IgD-negative memory B cell (primary cell): ENCODE measurements around the gene MXRA8. TPM values are rescaled to one million over a fixed set of nuclear protein-coding genes. Genes with fewer than 3 reads are reported as not detected.

Source experiments
- H3K27ac Mint-ChIP-seq, 3 donors: one replicate each; pipeline ENCODE4 v1.8.0; 2020 to 2022; ENCODE audit warnings: mild to moderate bottlenecking in 3 of 3, mixed read lengths in 3 of 3, moderate library complexity in 1 of 3
- H3K27me3 Mint-ChIP-seq: one replicate; pipeline ENCODE4 v1.8.0; 2021; ENCODE audit warnings: mixed read lengths
- H3K36me3 Mint-ChIP-seq: one replicate; pipeline ENCODE4 v1.8.0; 2020; ENCODE audit warnings: mild to moderate bottlenecking, mixed read lengths
- H3K4me1 Mint-ChIP-seq, 3 donors: one replicate each; pipeline ENCODE4 v1.8.0; 2020 to 2022; ENCODE audit warnings: mixed read lengths in 3 of 3, mild to moderate bottlenecking in 1 of 3
- H3K4me3 Mint-ChIP-seq, 4 donors: one replicate each; pipeline ENCODE4 v1.8.0; 2020 to 2022; ENCODE audit warnings: mild to moderate bottlenecking in 4 of 4, mixed read lengths in 4 of 4, moderate library complexity in 3 of 4
- H3K9me3 Mint-ChIP-seq, 3 donors: one replicate each; pipeline ENCODE4 v1.8.0; 2020 to 2021; ENCODE audit warnings: mixed read lengths in 3 of 3, mild to moderate bottlenecking in 1 of 3
- polyA plus RNA-seq: library from polyadenylated mRNA; unstranded; fragments of 300-500 nt; fragmentation: Illumina TruSeq; gene quantifications from one replicate; pipeline ENCODE4 v1.2.3, GENCODE V29; 2021

The MXRA8 gene
- polyA plus RNA-seq, 1 donor from 2014 or later, result not detected

DNA sequence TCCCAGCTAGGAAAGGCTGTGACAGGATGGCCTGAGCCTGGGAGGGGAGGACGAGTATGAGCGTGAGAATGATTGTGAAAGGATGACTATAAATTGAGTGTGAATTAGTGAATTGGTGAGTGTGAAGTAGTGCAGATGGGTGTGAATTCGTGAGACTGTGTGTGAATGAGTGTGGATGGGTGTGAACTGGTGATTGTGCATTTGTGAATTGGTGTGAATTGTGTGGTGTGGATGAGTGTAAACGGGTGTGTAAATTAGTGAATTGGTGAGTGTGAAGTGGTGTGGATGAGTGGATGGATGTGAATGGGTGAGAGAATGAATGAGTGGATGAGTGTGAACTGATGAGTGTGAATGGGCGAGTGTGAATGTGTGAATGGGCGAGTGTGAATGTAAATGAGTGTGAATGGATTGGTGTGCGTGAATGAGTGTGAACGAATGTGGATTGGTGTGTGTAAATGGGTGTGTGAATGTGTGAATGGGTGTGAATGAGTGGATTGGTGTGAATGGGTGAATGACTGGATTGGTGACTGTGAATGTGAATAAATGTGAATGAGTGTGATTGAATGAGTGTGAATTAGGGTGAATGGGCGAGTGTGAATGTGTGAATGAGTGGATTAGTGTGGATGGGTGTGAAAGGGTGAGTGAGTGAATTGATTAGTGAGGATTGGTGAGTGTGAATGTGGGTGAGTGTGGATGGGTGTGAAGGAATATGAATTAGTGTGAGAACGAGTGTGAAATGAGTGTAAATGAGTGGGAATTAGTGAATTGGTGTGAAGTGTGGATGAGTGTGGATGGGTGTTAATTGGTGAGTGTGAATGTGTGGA, 7.7 kb upstream of the MXRA8 start:
- no peak overlapping the region for H3K4me3 Mint-ChIP-seq
- H3K36me3 Mint-ChIP-seq, result no peaks in the 10 kb centered on the region
- peaks cover 0 to 4% (median 2%) of the 10 kb centered on the region in 3 donors for H3K4me1 Mint-ChIP-seq
- H3K27ac Mint-ChIP-seq, result no peak overlapping the region
- H3K9me3 Mint-ChIP-seq, result no peaks in the 10 kb centered on the region
- no peaks in the 10 kb centered on the region for H3K27me3 Mint-ChIP-seq

DNA sequence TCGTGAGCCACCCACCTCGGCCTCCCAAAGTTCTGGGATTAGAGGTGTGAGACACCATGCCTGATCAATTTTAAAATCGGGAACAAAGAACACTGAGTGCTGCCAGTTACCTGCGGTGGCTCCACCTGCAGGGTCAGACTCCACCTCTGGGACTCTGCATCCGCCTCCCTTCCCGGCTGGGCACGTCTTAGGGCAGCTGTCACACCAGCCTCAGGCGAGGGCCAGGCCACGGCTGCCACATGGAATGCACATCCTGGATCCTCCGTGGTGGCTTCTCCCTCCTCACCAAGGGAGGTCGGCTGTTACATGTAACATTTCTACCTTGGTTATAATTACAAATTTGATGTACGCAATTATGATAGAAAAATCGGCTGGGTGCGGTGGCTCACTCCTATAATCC, 5.9 kb upstream of the MXRA8 start:
- peaks cover 6% of the 10 kb centered on the region for H3K27me3 Mint-ChIP-seq
- no peaks in the 10 kb centered on the region for H3K9me3 Mint-ChIP-seq
- H3K4me1 Mint-ChIP-seq, result peaks cover under 1 to 5% (median 4%) of the 10 kb centered on the region in 3 donors
- peaks cover 2% of the 10 kb centered on the region for H3K36me3 Mint-ChIP-seq
- H3K27ac Mint-ChIP-seq, result no peak overlapping the region
- no peak overlapping the region for H3K4me3 Mint-ChIP-seq

DNA sequence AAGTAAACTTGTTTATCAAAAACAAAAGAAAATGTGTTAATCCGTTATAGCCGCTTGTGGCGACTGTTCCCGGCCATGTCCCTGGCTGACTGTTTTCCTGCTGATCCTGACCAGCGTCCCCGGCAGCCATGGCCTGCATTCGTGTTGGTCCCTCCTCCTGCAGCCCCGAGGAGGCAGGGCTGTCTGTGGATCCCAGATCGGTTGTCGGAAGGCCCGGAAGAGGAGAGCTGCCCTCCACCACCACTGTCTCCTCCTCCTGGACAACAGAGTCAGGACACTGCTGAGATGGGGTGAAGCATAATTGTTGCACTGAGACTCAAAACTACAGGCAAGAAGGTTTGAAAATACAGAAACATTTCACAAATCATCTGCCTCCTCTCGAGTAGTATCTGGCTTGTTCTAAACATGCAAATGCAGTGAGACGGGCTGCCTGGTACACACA, 3.6 kb upstream of the MXRA8 start:
- peaks cover 3 to 6% (median 6%) of the 10 kb centered on the region in 3 donors for H3K4me1 Mint-ChIP-seq
- peak overlapping the region in 1 of 4 donors; percentile 50 for H3K4me3 Mint-ChIP-seq
- peaks cover 2% of the 10 kb centered on the region for H3K36me3 Mint-ChIP-seq
- H3K27ac Mint-ChIP-seq, result no peak overlapping the region
- no peaks in the 10 kb centered on the region for H3K9me3 Mint-ChIP-seq
- H3K27me3 Mint-ChIP-seq, result peaks cover 17% of the 10 kb centered on the region

DNA sequence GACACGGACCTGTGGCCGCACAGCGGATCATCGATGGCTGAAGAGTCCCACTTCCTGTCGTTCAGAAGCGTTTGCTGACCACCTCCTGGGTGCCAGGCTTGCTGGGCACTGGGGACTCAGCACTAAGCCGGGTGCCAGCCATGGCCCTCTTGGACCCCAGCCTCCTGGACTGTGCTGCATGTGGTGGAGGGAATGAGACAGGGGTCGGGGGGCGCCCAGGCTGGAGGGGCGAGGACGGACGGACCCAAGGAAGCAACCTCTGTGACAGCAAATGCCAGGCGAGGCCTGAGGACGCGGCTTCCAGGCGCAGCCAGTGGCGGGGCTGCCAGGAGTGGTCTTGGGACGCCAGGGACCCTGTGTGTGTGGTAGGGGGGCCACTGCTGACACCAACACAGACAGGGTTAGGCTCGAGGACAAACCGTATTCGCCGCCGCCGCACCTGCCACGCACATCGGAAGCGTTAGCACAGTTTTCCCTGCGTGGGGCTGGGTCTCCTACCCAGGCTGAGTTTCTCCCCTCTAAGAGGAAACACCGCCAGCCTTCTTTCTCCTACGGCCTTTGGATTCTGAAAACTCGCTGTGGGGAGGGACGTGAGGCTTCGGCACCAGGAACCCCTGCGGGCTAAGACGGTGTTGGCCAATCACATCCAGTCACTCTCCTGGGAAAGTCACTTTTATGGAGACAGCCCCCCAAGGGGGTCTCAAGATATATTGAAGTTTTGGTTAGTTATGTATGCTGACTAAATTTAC, 3.1 kb upstream of the MXRA8 start:
- Mint-ChIP-seq H3K27me3 (peaks cover 17% of the 10 kb centered on the region), H3K4me1 (peaks cover 3 to 6% (median 6%) of the 10 kb centered on the region in 3 donors), H3K4me3 (no peak overlapping the region), H3K9me3 (no peaks in the 10 kb centered on the region), H3K27ac (no peak overlapping the region), H3K36me3 (peaks cover 2% of the 10 kb centered on the region)

DNA sequence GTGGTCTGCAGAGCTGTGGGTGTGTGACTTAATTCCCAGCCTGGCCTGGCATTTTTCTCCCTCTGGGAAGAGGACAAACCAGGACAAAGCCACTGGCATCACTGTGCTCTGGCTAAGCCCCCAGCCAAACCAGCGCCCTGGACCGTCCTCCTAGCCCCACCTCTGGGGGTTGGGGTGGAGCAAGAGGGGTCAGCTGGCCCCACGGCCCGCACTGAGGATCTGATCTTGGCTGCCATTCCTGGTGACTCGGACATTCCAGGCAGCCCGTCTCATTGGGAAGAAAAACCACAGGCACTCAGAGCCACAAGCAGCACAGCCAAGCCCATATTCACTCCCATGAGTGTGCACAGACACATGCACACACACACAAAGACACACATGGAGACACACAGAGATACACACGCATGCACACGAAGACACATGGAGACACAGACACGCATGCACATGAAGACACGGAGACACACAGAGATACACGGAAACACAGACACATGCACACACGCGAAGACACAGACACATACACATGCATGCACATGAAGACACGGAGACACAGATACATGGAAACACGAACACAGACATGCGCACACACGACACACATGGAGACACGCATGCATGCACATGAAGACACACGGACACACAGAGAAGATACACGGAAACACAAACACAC, 2.3 kb upstream of the MXRA8 start:
- Mint-ChIP-seq H3K4me3 (no peak overlapping the region), H3K27me3 (peaks cover 17% of the 10 kb centered on the region), H3K9me3 (no peaks in the 10 kb centered on the region), H3K36me3 (peaks cover 2% of the 10 kb centered on the region), H3K4me1 (peaks cover 3 to 6% (median 6%) of the 10 kb centered on the region in 3 donors), H3K27ac (peak overlapping the region in 1 of 3 donors; percentile 12)

DNA sequence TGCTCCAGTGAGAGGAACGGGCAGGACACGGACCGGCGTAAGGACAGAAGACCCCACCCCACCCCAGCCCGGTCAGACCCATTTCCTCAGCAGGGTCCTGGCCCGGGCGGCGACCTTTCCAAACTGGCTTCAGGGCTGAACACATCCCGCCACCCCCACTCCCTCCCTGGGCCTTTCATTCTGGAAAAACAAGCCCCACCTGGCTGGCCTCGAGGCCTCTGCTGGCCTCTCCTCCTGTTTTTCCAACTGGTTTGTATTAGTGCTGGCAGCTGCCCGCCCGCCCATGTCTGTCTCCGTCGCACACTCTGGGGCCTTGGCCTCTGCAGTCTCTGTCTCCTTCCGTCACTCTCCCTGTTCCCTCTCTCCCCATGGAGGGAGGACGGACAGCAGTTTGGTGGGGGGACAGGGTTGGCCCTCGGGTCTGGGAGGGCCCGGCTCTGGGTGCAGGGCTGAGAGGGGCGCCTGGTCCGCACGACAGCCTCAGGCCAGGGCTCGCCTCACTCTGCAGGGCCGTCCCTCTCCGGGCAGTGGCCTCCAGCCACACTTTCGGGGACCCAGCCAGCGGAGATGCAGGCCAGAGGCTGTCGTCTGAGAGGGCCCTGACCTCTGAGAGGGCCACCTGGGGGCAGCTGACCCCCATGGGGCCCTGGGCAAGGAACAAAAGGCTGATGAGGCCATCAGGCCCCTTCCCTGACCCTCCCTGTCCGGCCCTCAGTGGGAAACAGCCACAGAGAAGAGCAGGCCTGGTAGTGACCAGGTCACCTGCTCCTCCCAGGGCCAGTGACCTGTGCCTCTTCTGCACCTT, 1.5 kb upstream of the MXRA8 start:
- Mint-ChIP-seq H3K4me3 (peak overlapping the region in 3 of 4 donors; percentile 47 to 64 (median 49)), H3K27ac (peak overlapping the region in 1 of 3 donors; percentile 19), H3K27me3 (peaks cover 17% of the 10 kb centered on the region), H3K4me1 (peaks cover 3 to 6% (median 6%) of the 10 kb centered on the region in 3 donors), H3K36me3 (peaks cover 2% of the 10 kb centered on the region), H3K9me3 (no peaks in the 10 kb centered on the region)

DNA sequence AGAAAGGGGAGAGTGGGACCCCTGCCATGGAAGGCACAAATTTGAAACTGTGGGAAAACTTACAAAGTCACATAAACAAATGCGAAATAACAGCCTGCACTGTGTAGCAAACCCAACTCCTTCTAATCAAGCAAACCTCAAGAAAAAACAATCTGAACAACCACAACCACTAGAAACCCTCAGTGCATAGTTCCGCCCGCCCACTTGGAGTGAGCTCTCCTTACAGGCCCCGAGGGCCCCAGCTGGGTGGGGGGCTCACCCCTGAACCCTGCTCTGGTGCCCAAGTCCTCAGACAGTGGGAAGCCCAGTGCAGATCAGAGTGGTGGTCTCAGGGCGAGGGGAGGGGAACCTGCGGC, 931 bp upstream of the MXRA8 start:
- H3K4me1 Mint-ChIP-seq, result peaks cover 3 to 6% (median 6%) of the 10 kb centered on the region in 3 donors
- H3K4me3 Mint-ChIP-seq, result peak overlapping the region in 3 of 4 donors; percentile 47 to 64 (median 55)
- peaks cover 2% of the 10 kb centered on the region for H3K36me3 Mint-ChIP-seq

DNA sequence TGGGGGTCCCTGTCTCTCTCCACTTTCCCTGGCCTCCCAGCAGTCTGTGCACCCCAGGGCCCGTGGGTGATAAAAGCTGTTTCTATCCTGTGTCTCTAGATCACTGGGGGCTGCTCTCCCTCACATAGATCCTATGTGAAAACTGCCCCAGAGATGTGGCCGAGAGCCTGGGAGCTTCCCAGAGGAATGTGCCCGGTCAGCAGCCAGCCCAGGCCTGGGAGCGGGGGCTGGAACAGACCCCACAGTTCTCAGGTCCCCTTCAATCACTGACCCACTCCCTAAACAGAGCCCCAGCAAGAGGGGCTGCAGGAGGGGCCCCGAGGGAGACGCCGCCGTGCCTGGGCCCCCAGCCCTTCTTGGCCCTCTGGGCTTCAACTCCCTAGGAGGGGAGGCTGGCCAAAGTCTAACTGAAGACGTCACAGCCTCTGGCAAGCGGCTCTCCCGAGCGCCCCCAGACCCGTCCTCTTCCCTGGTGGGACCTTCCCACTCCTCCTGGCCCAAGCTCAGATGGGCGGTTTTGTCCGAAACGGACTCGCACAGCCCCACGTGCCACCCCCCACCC, 403 bp downstream of the MXRA8 start:
- Mint-ChIP-seq H3K9me3 (no peaks in the 10 kb centered on the region), H3K36me3 (peaks cover 2% of the 10 kb centered on the region), H3K27ac (peak overlapping the region in 1 of 3 donors; percentile 22), H3K4me1 (peaks cover 4 to 8% (median 8%) of the 10 kb centered on the region in 3 donors), H3K27me3 (peaks cover 20% of the 10 kb centered on the region), H3K4me3 (no peak overlapping the region)

More for the DNA sequence above, 931 bp upstream of the MXRA8 start:
- no peaks in the 10 kb centered on the region for H3K9me3 Mint-ChIP-seq
- peaks cover 17% of the 10 kb centered on the region for H3K27me3 Mint-ChIP-seq
- peak overlapping the region in 2 of 3 donors; percentile 16 to 19 for H3K27ac Mint-ChIP-seq

DNA sequence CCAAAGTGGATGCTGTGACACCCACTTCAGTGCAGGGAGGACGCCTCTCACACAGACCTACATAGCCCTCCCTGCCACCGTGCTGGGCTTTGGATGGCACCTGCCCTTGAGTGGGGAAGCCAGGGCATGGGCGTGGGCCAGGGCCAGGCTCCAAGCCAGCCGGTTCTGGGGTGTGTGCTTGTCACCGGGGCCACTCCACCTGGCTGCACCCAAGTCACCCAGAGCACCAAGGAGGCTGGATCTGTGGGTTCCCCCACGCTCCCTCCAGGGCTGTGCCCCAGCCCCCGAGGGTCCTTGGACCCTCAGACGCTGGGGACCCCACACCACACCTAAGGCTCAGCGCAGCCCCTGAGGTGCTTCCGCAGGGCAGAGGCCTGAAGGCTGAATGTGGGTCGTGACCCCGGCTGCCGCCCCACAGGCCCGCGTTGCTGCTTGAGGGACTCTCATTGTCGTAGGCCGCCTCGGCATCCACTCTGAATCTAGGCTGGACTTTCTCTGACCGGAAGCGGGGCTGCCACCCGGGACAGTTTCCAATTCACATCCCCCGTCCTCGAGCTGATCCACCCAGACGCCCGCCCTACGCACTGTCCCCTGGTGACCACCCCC, 1.5 kb downstream of the MXRA8 start:
- H3K27ac Mint-ChIP-seq, result no peak overlapping the region
- H3K4me1 Mint-ChIP-seq, result peaks cover 10 to 15% (median 13%) of the 10 kb centered on the region in 3 donors
- peaks cover 2% of the 10 kb centered on the region for H3K36me3 Mint-ChIP-seq
- H3K27me3 Mint-ChIP-seq, result peaks cover 28% of the 10 kb centered on the region
- no peak overlapping the region for H3K4me3 Mint-ChIP-seq
- no peaks in the 10 kb centered on the region for H3K9me3 Mint-ChIP-seq

DNA sequence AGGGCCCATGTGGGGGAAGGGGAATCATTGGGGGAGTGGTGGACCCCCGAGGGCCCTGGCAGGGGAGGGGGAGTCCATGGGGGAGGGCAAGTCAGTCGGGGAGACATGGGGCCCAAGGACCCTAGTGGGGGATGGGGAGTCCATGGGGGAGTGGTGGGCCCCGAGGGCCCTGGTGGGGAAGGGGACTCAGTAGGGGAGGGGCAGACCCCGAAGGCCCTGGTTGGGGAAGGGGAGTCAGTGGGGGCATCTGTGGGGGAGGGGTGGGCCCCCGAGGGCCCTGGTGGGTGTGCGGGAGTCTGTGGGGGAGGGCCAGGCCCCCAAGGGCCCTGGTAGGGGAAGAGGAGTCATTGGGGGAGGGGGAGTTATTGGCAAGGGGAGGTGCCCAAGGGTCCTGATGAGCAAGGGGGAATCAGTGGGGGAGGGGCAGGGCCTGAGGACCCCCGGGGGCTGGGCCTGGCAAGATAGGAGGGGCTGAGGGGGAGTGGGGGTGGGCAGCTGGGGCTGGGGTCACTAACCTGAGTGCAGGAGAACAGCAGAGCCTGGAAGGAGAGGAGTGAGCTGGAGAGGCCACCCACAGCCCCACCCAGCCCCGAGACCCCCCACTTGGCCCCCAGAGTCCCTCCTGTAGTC, 2.1 kb downstream of the MXRA8 start:
- peaks cover 2% of the 10 kb centered on the region for H3K36me3 Mint-ChIP-seq
- peaks cover 28% of the 10 kb centered on the region for H3K27me3 Mint-ChIP-seq
- peaks cover 10 to 15% (median 12%) of the 10 kb centered on the region in 3 donors for H3K4me1 Mint-ChIP-seq
- no peak overlapping the region for H3K27ac Mint-ChIP-seq
- no peaks in the 10 kb centered on the region for H3K9me3 Mint-ChIP-seq
- no peak overlapping the region for H3K4me3 Mint-ChIP-seq

DNA sequence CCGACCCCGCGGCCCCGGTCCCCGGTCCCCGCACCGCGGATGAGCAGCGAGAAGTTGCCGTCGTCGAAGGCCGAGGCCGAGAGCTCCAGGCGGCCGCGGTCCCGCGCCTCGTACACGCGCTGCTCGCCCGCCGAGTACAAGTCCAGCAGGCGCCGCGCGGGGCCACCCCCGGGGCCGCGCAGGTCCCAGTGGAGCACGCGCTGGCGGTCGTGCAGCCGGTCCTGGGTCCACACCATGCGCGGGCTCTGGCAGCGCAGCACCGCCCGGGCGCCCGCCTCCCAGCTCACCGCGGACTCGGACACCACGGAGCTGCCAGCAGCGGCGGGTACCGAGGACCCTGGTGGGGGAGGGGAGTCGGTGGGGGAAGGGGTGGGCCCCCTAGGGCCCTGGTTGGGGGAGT, 2.9 kb downstream of the MXRA8 start:
- Mint-ChIP-seq H3K27me3 (peaks cover 26% of the 10 kb centered on the region), H3K9me3 (no peaks in the 10 kb centered on the region), H3K4me3 (no peak overlapping the region), H3K27ac (no peak overlapping the region), H3K4me1 (peaks cover 10 to 13% (median 12%) of the 10 kb centered on the region in 3 donors), H3K36me3 (no peaks in the 10 kb centered on the region)

DNA sequence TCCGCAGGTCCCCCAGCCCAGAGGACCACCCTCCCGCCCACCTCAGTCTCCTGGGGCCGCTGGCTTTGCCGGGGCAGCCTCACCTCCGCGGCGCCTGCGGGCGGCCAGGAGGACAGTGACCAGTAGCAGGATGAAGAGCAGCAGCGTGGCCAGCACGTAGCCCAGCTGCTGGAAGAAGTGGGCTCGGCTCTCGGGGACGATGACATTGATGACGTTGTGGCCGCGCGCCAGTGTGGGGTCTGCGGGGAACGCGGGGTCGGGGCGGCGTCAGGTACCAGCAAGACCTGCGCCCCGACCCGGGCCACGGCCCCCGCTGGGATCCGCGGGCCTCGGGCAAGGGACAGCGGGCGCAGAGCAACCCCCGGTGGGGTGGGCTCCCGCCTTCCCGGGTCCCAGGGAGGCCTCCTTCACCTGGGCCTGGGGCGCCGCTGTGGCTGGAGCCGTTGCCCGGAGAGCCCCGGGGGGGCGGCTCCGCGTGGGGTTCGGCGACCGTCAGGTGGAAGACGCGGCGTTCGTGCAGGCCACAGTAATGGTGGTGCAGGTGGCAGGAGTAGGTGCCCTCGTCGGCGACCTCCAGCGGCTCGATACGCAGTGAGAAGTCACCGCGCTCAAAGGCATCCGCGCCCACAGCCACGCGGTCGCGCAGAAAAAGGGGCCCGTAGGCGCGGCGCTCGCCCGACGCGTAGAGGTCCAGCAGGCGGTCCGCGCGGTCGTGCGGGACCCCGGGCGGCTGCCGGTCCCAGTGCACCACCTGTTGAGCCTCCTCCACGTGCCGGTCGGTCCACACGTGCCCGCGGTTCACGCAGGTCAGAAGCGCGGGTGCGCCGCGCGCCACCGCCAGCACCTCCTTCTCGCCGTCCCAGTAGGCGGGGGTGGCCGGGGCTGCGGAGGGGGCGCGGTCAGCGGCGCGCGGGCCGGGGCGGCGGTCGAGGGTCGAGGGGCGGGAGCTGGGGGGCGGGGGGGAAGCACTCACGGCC, 3.8 kb downstream of the MXRA8 start:
- Mint-ChIP-seq H3K27me3 (peaks cover 24% of the 10 kb centered on the region), H3K4me3 (peak overlapping the region in 2 of 4 donors; percentile 9 to 80), H3K27ac (no peak overlapping the region), H3K4me1 (peaks cover 10 to 13% (median 12%) of the 10 kb centered on the region in 3 donors), H3K36me3 (no peaks in the 10 kb centered on the region), H3K9me3 (no peaks in the 10 kb centered on the region)
